Measurements from ENCODE around the gene EPN3. TPM values are rescaled to one million over a fixed set of nuclear protein-coding genes. Genes with fewer than 3 reads are reported as not detected.
A peak's percentile ranks its signal among the peaks of the same experiment; 100 is the strongest.

Gene EPN3
- total RNA-seq, 4 donors from 2014 or later: not detected

- DNase-seq (ENCODE audit: extremely low spot score): no peak
- intact Hi-C loops (cut with DNase I): no loop called here
These were observed 1.0 kb upstream of the EPN3 start for GRCh38 chr17:50531428-50532025.

GRCh38 chr17:50533185-50533584 lies 650 bp downstream of the EPN3 start:
- H3K27ac ChIP-seq (replicated peaks in 1 of 4): no peak overlapping the region
- no peaks in the 10 kb centered on the region for H3K9me3 ChIP-seq
- TF ChIP-seq, protein P1, sequence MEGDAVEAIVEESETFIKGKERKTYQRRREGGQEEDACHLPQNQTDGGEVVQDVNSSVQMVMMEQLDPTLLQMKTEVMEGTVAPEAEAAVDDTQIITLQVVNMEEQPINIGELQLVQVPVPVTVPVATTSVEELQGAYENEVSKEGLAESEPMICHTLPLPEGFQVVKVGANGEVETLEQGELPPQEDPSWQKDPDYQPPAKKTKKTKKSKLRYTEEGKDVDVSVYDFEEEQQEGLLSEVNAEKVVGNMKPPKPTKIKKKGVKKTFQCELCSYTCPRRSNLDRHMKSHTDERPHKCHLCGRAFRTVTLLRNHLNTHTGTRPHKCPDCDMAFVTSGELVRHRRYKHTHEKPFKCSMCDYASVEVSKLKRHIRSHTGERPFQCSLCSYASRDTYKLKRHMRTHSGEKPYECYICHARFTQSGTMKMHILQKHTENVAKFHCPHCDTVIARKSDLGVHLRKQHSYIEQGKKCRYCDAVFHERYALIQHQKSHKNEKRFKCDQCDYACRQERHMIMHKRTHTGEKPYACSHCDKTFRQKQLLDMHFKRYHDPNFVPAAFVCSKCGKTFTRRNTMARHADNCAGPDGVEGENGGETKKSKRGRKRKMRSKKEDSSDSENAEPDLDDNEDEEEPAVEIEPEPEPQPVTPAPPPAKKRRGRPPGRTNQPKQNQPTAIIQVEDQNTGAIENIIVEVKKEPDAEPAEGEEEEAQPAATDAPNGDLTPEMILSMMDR (IDR thresholded peaks at IDR 0.05): no peak
- TF ChIP-seq POLR2AphosphoS5 (IDR thresholded peaks at IDR 0.05): no peak
- TF ChIP-seq EP300 (IDR thresholded peaks at IDR 0.05): no peak
- peaks cover 18 to 27% (median 21%) of the 10 kb centered on the region in 4 donors for H3K4me1 ChIP-seq
- intact Hi-C loops (cut with DNase I): no loop called here
- no peak for DNase-seq (ENCODE audit: extremely low spot score)
- H3K4me3 ChIP-seq: peak overlapping the region in 1 of 4 donors; percentile 22
- WGBS: 36% methylated on average over 4 of the region's 5 CpGs
- H3K27me3 ChIP-seq: peaks cover 0 to 69% (median 29%) of the 10 kb centered on the region in 4 donors
- peaks cover 0 to 7% (median 0%) of the 10 kb centered on the region in 4 donors for H3K36me3 ChIP-seq

More at GRCh38 chr17:50531428-50532025, 1.0 kb upstream of the EPN3 start:
- peaks cover 0 to 2% (median 0%) of the 10 kb centered on the region in 4 donors for H3K36me3 ChIP-seq
- peaks cover 0 to 71% (median 29%) of the 10 kb centered on the region in 4 donors for H3K27me3 ChIP-seq
- 54% methylated on average over 6 of the region's 6 CpGs for WGBS
- no peak overlapping the region for H3K4me3 ChIP-seq
- no peaks in the 10 kb centered on the region for H3K9me3 ChIP-seq
- no peak overlapping the region for H3K27ac ChIP-seq (replicated peaks in 1 of 4)
- peaks cover 18 to 27% (median 21%) of the 10 kb centered on the region in 4 donors for H3K4me1 ChIP-seq
- TF ChIP-seq, protein P1 (IDR thresholded peaks at IDR 0.05): no peak
- TF ChIP-seq POLR2A (IDR thresholded peaks at IDR 0.05; ENCODE audit: low read depth) (no peak), EP300 (IDR thresholded peaks at IDR 0.05) (no peak), POLR2AphosphoS5 (IDR thresholded peaks at IDR 0.05) (no peak)

DNA sequence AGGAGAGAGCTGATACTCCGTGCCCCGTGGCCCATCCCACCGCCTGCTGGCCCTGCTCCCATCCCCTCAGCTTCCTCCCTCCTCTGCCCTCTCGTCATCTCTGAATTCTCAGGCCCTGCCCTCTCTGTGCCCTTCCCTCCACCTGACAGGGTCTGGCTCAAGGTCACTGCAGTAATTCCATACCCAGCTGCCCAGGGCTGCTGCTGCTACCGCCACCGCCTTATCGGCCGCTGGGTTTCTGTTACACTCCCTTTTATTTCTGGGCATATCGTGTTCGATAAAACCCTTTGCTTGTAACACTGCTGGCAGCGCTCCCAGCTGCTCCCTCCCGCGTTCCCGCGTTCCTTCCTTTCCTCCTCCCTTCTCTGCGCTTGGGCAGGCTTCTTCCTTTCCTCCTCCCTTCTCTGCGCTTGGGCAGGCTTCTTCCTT lies 1.2 kb downstream of the EPN3 start:
- DNase-seq (ENCODE audit: extremely low spot score): no peak
- 6% methylated on average over 17 of the region's 17 CpGs for WGBS
- H3K4me3 ChIP-seq: peak overlapping the region in 1 of 4 donors; percentile 9
- no peak overlapping the region for H3K27ac ChIP-seq (replicated peaks in 1 of 4)
- H3K9me3 ChIP-seq: no peaks in the 10 kb centered on the region
- intact Hi-C loops (cut with DNase I): no loop called here
- TF ChIP-seq, protein P1 (IDR thresholded peaks at IDR 0.05): no peak
- no peak for TF ChIP-seq POLR2A (IDR thresholded peaks at IDR 0.05; ENCODE audit: low read depth)
- no peak for TF ChIP-seq POLR2AphosphoS5 (IDR thresholded peaks at IDR 0.05)
- TF ChIP-seq EP300 (IDR thresholded peaks at IDR 0.05): no peak
- H3K27me3 ChIP-seq: peaks cover 0 to 64% (median 29%) of the 10 kb centered on the region in 4 donors
- peaks cover 0 to 13% (median 0%) of the 10 kb centered on the region in 4 donors for H3K36me3 ChIP-seq
- peaks cover 18 to 27% (median 21%) of the 10 kb centered on the region in 4 donors for H3K4me1 ChIP-seq

GRCh38 chr17:50534222-50534978 lies 1.9 kb downstream of the EPN3 start:
- peaks cover 18 to 27% (median 21%) of the 10 kb centered on the region in 4 donors for H3K4me1 ChIP-seq
- intact Hi-C loops (cut with DNase I): no loop called here
- peaks cover 0 to 17% (median 0%) of the 10 kb centered on the region in 4 donors for H3K36me3 ChIP-seq
- TF ChIP-seq POLR2A (IDR thresholded peaks at IDR 0.05; ENCODE audit: low read depth) (no peak), POLR2AphosphoS5 (IDR thresholded peaks at IDR 0.05) (no peak), EP300 (IDR thresholded peaks at IDR 0.05) (no peak)
- TF ChIP-seq, protein P1 (IDR thresholded peaks at IDR 0.05): no peak
- WGBS: 68% methylated on average over 17 of the region's 24 CpGs
- H3K4me3 ChIP-seq: peak overlapping the region in 1 of 4 donors; percentile 9
- no peak for DNase-seq (ENCODE audit: extremely low spot score)
- peaks cover 0 to 57% (median 29%) of the 10 kb centered on the region in 4 donors for H3K27me3 ChIP-seq
- no peak overlapping the region for H3K27ac ChIP-seq (replicated peaks in 1 of 4)
- H3K9me3 ChIP-seq: no peaks in the 10 kb centered on the region
